Right hindlimb (tissue), 1 donor: ENCODE results near the gene EBF3.

Experiments used
- DNase-seq: peaks from one replicate; pipeline ENCODE4 v3.0.0-alpha.2; 2018

EBF3 gene

GRCh38 chr10:129958629-129959543, 5.2 kb downstream of the EBF3 start:
- peak; percentile 58 for DNase-seq

- DNase-seq = peak; percentile 74
These were observed 5.9 kb downstream of the EBF3 start for GRCh38 chr10:129958148-129958628.

GRCh38 chr10:129956876-129957673, 7.0 kb downstream of the EBF3 start:
- peak; percentile 48 for DNase-seq

- DNase-seq = peak; percentile 49
These were observed 7.8 kb downstream of the EBF3 start for GRCh38 chr10:129956286-129956670.

- peak; percentile 55 for DNase-seq
These were observed 8.3 kb downstream of the EBF3 start for GRCh38 chr10:129955601-129956285.

- DNase-seq = no peak
These were observed 9.4 kb downstream of the EBF3 start for GRCh38 chr10:129954492-129955315.

GRCh38 chr10:129953119-129954051, 10.7 kb downstream of the EBF3 start:
- peak; percentile 84 for DNase-seq

GRCh38 chr10:129952378-129953118, 11.5 kb downstream of the EBF3 start:
- no peak for DNase-seq

GRCh38 chr10:129951970-129952265, 12.2 kb downstream of the EBF3 start:
- DNase-seq = no peak

GRCh38 chr10:129951101-129951969, 12.7 kb downstream of the EBF3 start:
- DNase-seq = peak; percentile 47

- peak; percentile 21 for DNase-seq
These were observed 13.4 kb downstream of the EBF3 start for GRCh38 chr10:129950676-129951075.

- peak; percentile 95 for DNase-seq
These were observed 14.2 kb downstream of the EBF3 start for GRCh38 chr10:129949891-129950291.

- no peak for DNase-seq
These were observed 14.7 kb downstream of the EBF3 start for GRCh38 chr10:129949411-129949810.

GRCh38 chr10:129946859-129947258, 17.2 kb downstream of the EBF3 start:
- no peak for DNase-seq

GRCh38 chr10:129945941-129946760, 17.9 kb downstream of the EBF3 start:
- DNase-seq = peak; percentile 71

- DNase-seq = no peak
These were observed 18.5 kb downstream of the EBF3 start for GRCh38 chr10:129945526-129945925.

GRCh38 chr10:129945064-129945463, 19.0 kb downstream of the EBF3 start:
- peak; percentile 49 for DNase-seq

- DNase-seq = no peak
These were observed 19.6 kb downstream of the EBF3 start for GRCh38 chr10:129944456-129944855.
